Liver (tissue), 9 donors: Measurements from ENCODE around the gene TNS1. TPM values are rescaled to one million over a fixed set of nuclear protein-coding genes. Genes with fewer than 3 reads are reported as not detected.
A peak's percentile ranks its signal among the peaks of the same experiment; 100 is the strongest.

Experiments
- DNase-seq: peaks from one replicate; pipeline ENCODE4 v3.0.0-alpha.2; 2017; ENCODE audit warnings: low spot score
- H3K27ac ChIP-seq, 2 donors: one replicate each; pipeline ENCODE4 v1.7.0; 2013; ENCODE audit warnings: inconsistent platforms in 2 of 2, low read length in 2 of 2, control low read depth in 1 of 2, low read depth in 1 of 2, mild to moderate bottlenecking in 1 of 2
- H3K27me3 ChIP-seq, 4 donors: one replicate each; pipeline versions ENCODE4 v1.6.1 to v1.7.0; 2013; ENCODE audit warnings: low read length in 3 of 4, inconsistent platforms in 1 of 4, mild to moderate bottlenecking in 1 of 4, moderate library complexity in 1 of 4; ENCODE audit not compliant: control insufficient read depth in 4 of 4, insufficient read depth in 4 of 4
- H3K36me3 ChIP-seq, 4 donors: one replicate each; pipeline versions ENCODE4 v1.6.1 to v1.7.0; 2013; ENCODE audit warnings: low read length in 3 of 4, mild to moderate bottlenecking in 3 of 4, low read depth in 1 of 4, moderate library complexity in 1 of 4; ENCODE audit not compliant: control insufficient read depth in 4 of 4, insufficient read depth in 3 of 4
- H3K4me1 ChIP-seq, 4 donors: one replicate each; pipeline versions ENCODE4 v1.6.1 to v1.7.0; 2013; ENCODE audit warnings: low read length in 3 of 4, mild to moderate bottlenecking in 3 of 4, moderate library complexity in 1 of 4; ENCODE audit not compliant: control insufficient read depth in 4 of 4, insufficient read depth in 4 of 4
- H3K4me3 ChIP-seq, 3 donors: one replicate each; pipeline versions ENCODE4 v1.6.1 to v1.7.0; 2013; ENCODE audit warnings: low read length in 3 of 3, control low read depth in 1 of 3, low read depth in 1 of 3, mild to moderate bottlenecking in 1 of 3
- H3K9ac ChIP-seq, 2 donors: one replicate each; pipeline ENCODE4 v1.7.0; 2013; ENCODE audit warnings: low read length in 2 of 2, mild to moderate bottlenecking in 2 of 2, moderate library complexity in 2 of 2, control low read depth in 1 of 2, low read depth in 1 of 2
- H3K9me3 ChIP-seq, 4 donors: one replicate each; pipeline versions ENCODE4 v1.6.1 to v1.7.0; 2013; ENCODE audit warnings: low read length in 3 of 4; ENCODE audit not compliant: control insufficient read depth in 4 of 4
- CTCF ChIP-seq: fragments of 150-350 bp; IDR thresholded peaks from 2 replicates; pipeline ENCODE4 v1.5.1; 2017; ENCODE audit warnings: improper control_type of control experiment, low read depth, low read length; ENCODE audit not compliant: missing input control
- EGR1 ChIP-seq, 2 donors: IDR thresholded peaks; 2 replicates each; pipeline ENCODE4 v1.6.1; 2016 to 2018; ENCODE audit warnings: antibody characterized with exemption in 2 of 2, low read depth in 2 of 2
- FOXA1 ChIP-seq: IDR thresholded peaks from 2 replicates; pipeline ENCODE4 v1.6.1; 2016; ENCODE audit warnings: antibody characterized with exemption
- FOXA2 ChIP-seq: IDR thresholded peaks from 2 replicates; pipeline ENCODE4 v1.6.1; 2016; ENCODE audit warnings: antibody characterized with exemption
- GABPA ChIP-seq, 2 donors: IDR thresholded peaks in 1 of 2; conservative IDR thresholded peaks in 1 of 2; 2 replicates each; pipeline ENCODE4 v1.6.1; 2016; ENCODE audit warnings: antibody characterized with exemption in 2 of 2, mild to moderate bottlenecking in 1 of 2, moderate library complexity in 1 of 2
- HNF4A ChIP-seq, 2 donors: conservative IDR thresholded peaks; 2 replicates each; pipeline ENCODE4 v1.6.1; 2016; ENCODE audit warnings: antibody characterized with exemption in 2 of 2, mild to moderate bottlenecking in 2 of 2
- HNF4G ChIP-seq: IDR thresholded peaks from 2 replicates; pipeline ENCODE4 v1.6.1; 2016; ENCODE audit warnings: antibody characterized with exemption
- JUND ChIP-seq, 2 donors: IDR thresholded peaks; 2 replicates each; pipeline ENCODE4 v1.6.1; 2016; ENCODE audit warnings: antibody characterized with exemption in 2 of 2
- MAX ChIP-seq: IDR thresholded peaks from 2 replicates; pipeline ENCODE4 v1.6.1; 2016; ENCODE audit warnings: antibody characterized with exemption
- NR2F2 ChIP-seq: IDR thresholded peaks from 2 replicates; pipeline ENCODE4 v1.6.1; 2016; ENCODE audit warnings: antibody characterized with exemption
- RAD21 ChIP-seq, 2 donors: IDR thresholded peaks; 2 replicates each; pipeline ENCODE4 v1.6.1; 2016; ENCODE audit warnings: antibody characterized with exemption in 2 of 2, mild to moderate bottlenecking in 2 of 2
- REST ChIP-seq: IDR thresholded peaks from 2 replicates; pipeline ENCODE4 v1.6.1; 2016; ENCODE audit warnings: antibody characterized with exemption, mild to moderate bottlenecking
- RXRA ChIP-seq, 2 donors: IDR thresholded peaks; 2 replicates each; pipeline ENCODE4 v1.6.1; 2017 to 2018; ENCODE audit warnings: antibody characterized with exemption in 2 of 2, mild to moderate bottlenecking in 1 of 2
- SP1 ChIP-seq: IDR thresholded peaks from 2 replicates; pipeline ENCODE4 v1.6.1; 2018; ENCODE audit warnings: antibody characterized with exemption, mild to moderate bottlenecking
- YY1 ChIP-seq: IDR thresholded peaks from 2 replicates; pipeline ENCODE4 v1.6.1; 2016; ENCODE audit warnings: antibody characterized with exemption, mild to moderate bottlenecking
- WGBS: extraction: QIAGEN DNeasy Blood & Tissue Kit; methylation state at CpG from one replicate; pipeline ENCODE4 v1.1.7; 2013; 5-methylcytosine and 5-hydroxymethylcytosine counted together
- polyA plus RNA-seq, 2 donors: library from polyadenylated mRNA; stranded (reverse) in 1 of 2; unstranded in 1 of 2; fragments of 200-250 nt in 1 of 2; fragments of >200 nt in 1 of 2; fragmentation: Nextera tagmentation in 1 of 2; extraction: Ambion mirVana in 1 of 2; gene quantifications; one replicate each; pipeline versions ENCODE4 v1.2.1 to v1.2.3, GENCODE V29; 2013 to 2015
- total RNA-seq, 2 donors: library from RNA; depleted of rRNA; stranded (reverse); fragments of >200 nt; gene quantifications; one replicate each; pipeline ENCODE4 v1.2.3, GENCODE V29; 2014
- TF ChIP-seq, protein P1 (sequence below): IDR thresholded peaks from 2 replicates; pipeline ENCODE4 v1.6.1; 2016; ENCODE audit warnings: antibody characterized with exemption
- TF ChIP-seq, protein P2 (sequence below): IDR thresholded peaks from 2 replicates; pipeline ENCODE4 v1.6.1; 2016; ENCODE audit warnings: antibody characterized with exemption
- donor health status: healthy.
- donor health status: healthy.
- donor health status: healthy.
- donor health status: healthy.
- donor health status: healthy.

Gene TNS1
- total and polyA plus RNA-seq, 4 donors = 16.3 to 128 (median 57.3) TPM

DNA sequence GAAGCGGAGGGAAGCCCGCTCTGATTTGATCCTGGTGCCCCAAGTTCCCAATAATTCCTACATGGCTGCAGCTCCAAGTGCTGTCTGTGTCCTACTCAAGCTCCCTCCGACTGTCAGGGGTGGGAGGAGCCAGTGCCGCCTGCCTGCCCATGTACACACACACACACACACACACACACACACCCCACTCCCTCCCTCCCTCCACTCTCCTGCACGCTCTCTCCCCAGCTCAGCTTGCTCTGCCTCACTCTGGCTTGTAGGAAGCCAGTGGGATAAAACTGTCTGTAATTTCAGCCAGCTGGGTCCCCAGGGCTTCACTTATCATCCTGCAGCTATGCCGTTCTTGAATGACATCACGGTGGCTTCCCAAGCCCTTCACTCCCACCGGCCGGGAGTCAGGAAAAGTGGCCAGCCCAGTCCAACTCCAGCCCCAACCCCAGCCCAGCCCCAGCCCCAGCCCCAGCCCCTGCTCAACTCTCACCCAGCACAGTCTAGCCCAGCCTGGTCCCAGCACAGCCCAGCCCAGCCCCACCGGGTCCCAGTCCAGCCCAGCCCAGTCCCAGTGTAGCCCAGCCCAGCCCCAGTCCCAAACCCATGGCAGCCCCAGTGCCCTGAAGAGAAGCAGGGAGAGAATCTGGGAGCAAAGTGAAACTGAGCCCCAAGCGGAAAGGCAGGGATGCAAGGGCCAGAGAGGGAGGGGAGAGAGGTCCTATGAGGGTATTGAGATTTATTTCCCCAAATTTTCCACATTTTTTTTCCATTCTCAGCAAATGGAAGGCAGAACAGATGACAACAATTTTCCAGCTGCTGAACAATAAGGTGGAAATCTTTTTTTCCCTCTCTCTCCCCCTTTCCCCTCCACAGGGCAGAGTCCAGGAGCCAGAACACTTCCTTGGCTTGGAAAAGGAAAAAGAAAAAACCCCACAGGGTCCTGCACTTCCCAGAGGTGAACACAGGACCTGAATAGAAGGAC, 144.0 kb downstream of the TNS1 start:
- TF ChIP-seq SP1 (no peak), FOXA2 (no peak), HNF4A (conservative IDR thresholded peaks at IDR 0.05) (no peak)
- TF ChIP-seq, protein P1, sequence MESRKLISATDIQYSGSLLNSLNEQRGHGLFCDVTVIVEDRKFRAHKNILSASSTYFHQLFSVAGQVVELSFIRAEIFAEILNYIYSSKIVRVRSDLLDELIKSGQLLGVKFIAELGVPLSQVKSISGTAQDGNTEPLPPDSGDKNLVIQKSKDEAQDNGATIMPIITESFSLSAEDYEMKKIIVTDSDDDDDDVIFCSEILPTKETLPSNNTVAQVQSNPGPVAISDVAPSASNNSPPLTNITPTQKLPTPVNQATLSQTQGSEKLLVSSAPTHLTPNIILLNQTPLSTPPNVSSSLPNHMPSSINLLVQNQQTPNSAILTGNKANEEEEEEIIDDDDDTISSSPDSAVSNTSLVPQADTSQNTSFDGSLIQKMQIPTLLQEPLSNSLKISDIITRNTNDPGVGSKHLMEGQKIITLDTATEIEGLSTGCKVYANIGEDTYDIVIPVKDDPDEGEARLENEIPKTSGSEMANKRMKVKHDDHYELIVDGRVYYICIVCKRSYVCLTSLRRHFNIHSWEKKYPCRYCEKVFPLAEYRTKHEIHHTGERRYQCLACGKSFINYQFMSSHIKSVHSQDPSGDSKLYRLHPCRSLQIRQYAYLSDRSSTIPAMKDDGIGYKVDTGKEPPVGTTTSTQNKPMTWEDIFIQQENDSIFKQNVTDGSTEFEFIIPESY = no peak
- Histone ChIP-seq H3K4me3 (no peak overlapping the region), H3K27me3 (no peaks in the 10 kb centered on the region), H3K27ac (peak overlapping the region in 1 of 2 donors; percentile 39), H3K9ac (no peak overlapping the region), H3K4me1 (peaks cover 0 to 3% (median 0%) of the 10 kb centered on the region in 4 donors), H3K9me3 (no peaks in the 10 kb centered on the region), H3K36me3 (peaks cover 10 to 75% (median 42%) of the 10 kb centered on the region in 4 donors)
- DNase-seq = peak; percentile 56
- WGBS = 70% methylated on average over 11 of the region's 11 CpGs

DNA sequence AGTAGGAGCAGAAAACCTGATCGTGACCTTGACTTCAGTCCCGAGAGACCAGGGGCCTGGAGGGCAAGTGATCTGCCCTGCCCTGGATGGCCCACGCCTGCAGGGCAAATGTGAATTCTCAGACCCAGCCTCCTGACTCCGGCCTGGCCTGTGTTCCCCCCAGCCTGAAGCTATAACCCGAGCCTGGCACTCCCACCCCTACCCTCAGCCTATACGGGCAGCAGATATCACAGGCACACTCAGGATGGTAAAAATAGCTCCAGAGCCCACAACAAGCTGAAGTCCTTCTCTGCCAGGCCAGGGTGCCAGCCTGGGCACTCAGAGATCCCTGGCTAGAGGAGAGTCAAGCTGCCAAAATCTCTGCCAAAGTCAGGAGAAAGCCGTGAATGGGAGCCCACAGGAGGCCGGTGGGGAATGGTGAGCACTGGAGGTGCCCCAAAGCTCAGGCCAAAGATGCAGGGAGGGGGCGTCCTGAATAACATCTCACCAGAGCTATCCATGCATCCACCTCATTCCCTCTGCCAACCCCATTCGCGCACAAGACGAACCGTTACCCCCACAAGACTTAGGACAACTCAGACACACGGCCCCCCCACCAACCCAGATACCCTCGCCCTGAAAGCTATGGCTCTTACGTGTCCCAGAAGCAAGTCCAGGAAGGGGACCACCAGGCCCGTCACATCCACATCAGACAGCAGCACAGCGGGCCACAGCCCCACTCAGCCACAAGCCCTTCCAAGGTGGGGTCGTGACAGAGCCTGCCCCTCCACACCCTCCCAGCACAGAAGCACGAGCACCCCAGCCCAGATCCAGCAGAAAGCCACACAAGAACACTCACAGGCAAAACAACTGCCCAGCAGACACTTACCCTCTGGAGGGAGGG, 144.9 kb downstream of the TNS1 start:
- TF ChIP-seq JUND (IDR thresholded peaks at IDR 0.05) (no peak), CTCF (no peak), FOXA2 (no peak), MAX (no peak), GABPA (IDR thresholded peaks at IDR 0.05 in 1 of 2, conservative IDR thresholded peaks at IDR 0.05 in 1 of 2) (no peak), RXRA (IDR thresholded peaks at IDR 0.05) (no peak), HNF4G (no peak), NR2F2 (no peak), SP1 (no peak), HNF4A (conservative IDR thresholded peaks at IDR 0.05) (no peak), FOXA1 (no peak), EGR1 (IDR thresholded peaks at IDR 0.05; ENCODE audit: low read depth in 2 of 2) (no peak), RAD21 (IDR thresholded peaks at IDR 0.05) (no peak), REST (no peak), YY1 (no peak)
- TF ChIP-seq, protein P1 = no peak
- TF ChIP-seq, protein P2, sequence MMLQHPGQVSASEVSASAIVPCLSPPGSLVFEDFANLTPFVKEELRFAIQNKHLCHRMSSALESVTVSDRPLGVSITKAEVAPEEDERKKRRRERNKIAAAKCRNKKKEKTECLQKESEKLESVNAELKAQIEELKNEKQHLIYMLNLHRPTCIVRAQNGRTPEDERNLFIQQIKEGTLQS = no peak
- H3K36me3 ChIP-seq = peaks cover 12 to 68% (median 40%) of the 10 kb centered on the region in 4 donors
- peak overlapping the region; percentile 13 to 15 for H3K27ac ChIP-seq
- no peaks in the 10 kb centered on the region for H3K27me3 ChIP-seq
- H3K9ac ChIP-seq = no peak overlapping the region
- H3K4me1 ChIP-seq = peaks cover 0 to 3% (median 0%) of the 10 kb centered on the region in 4 donors
- 86% methylated on average over 20 of the region's 20 CpGs for WGBS
- H3K9me3 ChIP-seq = no peaks in the 10 kb centered on the region
- H3K4me3 ChIP-seq = no peak overlapping the region
- no peak for DNase-seq
